ENCODE results near the gene TXN2.

Gene TXN2

GRCh38 chr22:36419177-36419911, 62.1 kb downstream of the TXN2 start:
- no peak for TF ChIP-seq CTCF (IDR thresholded peaks at IDR 0.05; ENCODE audit: control extremely low read depth, extremely low read depth, low read depth, missing control alignments)
- ChIA-PET POLR2A (no interaction called here), CTCF (interaction anchor here (1.2 to 1.6 kb wide), 2 partner anchors 12 to 17 kb away, joined by 3 to 7 read pairs; no protein-coding TSS in a partner anchor)
- no peak for DNase-seq (ENCODE audit: extremely low spot score)

GRCh38 chr22:36417281-36417686, 64.2 kb downstream of the TXN2 start:
- ChIA-PET CTCF (interaction anchor here (1.7 kb wide), 1 partner anchor 117 kb away, joined by 4 read pairs; no protein-coding TSS in a partner anchor), POLR2A (no interaction called here)
- no peak for DNase-seq (ENCODE audit: extremely low spot score)
- no peak for TF ChIP-seq CTCF (IDR thresholded peaks at IDR 0.05; ENCODE audit: control extremely low read depth, extremely low read depth, low read depth, missing control alignments)
